Measurements from ENCODE around the gene DGCR8.

The DGCR8 gene

DNA sequence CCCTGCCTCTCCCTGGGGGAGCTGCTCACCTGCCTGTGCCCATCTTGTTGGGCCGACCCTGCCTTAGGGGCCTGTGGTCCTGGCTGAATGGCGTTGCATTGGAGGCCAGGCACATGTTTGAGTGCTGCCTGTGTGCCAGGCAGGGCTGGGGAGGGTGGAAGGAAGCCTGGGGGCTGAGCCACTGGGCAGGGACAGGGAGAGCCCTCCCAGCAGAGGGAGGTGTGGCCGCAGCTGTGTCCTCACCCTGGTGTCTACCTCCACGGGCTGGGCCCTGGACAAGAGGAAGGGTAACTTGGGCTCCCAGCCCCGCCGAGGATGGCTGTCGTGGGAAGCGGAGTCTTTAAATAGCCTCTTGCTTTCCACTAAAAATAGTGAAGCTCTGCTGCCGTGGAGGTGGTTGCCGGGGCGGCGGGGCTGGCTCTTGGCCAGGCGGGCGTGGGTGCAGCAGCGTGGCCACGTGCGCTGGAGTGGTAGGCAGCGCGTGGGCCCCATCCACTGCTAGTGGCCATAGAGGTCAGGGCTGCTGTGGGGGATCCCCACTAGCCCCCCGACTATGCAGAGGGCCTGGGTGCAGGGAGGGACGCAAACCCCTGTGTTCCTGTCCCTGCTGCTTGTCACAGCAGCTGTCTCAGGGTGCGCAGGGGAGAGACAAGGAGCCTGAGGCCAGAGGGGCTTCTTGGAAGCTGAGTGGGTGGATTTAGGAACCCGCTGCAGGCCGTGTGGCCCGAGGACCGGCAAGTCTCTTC, 57.8 kb downstream of the DGCR8 start:
- DNase-seq (ENCODE audit: low spot score) = no peak

DNA sequence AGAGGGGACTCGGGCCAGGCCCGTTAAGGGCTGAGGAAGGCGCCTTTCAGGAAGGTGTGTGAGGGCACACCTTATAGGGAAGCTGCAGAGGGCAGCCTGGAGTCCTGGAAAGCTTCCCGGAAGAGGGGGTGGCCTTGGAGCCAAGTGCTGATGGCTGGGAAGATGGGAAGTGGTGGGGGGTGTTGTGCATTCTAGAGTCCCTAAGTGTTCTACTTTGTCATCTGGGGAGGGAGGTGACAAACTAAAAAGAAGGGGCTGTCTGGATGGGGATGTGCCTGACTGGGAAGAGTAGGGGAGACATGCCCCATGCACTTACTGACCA, 58.3 kb downstream of the DGCR8 start:
- no peak for DNase-seq (ENCODE audit: low spot score)

DNA sequence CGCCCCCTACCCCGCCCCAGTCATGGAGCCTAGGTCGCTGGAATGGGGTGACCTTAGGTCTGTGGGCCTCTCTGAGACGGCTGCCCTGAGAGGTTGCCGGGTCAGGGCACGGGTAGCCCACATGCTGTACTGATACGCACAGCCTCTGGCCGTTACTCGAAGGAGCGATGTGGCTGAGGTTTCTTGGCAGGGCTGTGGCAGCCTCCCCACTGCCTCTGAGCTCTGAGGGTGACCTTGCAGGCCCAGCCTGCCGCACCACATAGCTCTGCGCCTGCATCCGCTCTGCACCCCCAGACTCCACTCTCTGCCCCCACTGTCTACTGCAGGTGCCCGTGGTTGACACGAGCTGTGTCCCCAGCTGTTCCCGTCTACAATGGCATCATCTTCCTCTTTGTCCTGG, 58.8 kb downstream of the DGCR8 start:
- DNase-seq (ENCODE audit: low spot score) = no peak

DNA sequence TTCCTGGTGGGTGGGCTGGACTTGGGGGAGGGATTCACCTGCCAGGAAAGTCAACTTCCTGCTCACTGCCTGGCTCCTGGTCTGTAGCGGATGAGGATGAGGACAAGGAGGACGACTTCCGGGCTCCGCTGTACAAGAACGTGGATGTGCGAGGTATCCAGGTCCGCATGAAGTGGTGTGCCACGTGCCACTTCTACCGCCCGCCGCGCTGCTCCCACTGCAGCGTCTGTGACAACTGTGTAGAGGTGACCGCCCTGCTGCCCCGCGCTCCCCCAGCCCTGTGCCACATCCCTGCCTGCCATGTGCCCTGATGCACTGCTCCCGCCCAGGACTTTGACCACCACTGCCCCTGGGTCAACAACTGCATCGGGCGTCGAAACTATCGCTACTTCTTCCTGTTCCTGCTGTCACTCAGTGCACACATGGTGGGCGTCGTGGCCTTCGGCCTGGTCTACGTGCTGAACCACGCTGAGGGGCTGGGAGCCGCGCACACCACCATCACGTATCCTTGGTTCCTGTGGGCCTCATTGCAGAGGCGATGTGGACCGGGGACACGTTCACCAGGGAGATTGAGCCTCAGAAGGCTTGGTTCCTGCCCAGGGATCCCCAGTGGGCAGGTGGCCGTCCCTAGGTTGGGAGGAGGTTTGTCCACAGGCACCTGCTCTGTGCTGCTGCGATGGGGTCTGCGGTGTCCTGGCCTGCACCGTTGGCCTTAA, 59.5 kb downstream of the DGCR8 start:
- DNase-seq (ENCODE audit: low spot score) = no peak

DNA sequence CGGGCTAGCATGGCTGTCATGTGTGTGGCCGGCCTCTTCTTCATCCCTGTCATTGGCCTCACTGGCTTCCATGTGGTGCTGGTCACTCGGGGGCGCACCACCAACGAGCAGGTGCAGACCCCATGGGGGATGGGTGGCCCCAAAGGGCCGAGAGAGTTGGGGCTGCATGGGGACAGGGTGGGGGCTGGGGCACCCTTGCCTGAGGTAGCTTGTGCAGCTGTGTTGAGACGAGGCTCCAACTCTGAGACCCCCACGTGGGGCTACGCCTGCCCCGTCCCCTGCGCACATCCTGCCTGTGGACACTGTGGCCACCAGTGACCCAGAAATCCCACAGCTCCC, 60.0 kb downstream of the DGCR8 start:
- DNase-seq (ENCODE audit: low spot score) = no peak

DNA sequence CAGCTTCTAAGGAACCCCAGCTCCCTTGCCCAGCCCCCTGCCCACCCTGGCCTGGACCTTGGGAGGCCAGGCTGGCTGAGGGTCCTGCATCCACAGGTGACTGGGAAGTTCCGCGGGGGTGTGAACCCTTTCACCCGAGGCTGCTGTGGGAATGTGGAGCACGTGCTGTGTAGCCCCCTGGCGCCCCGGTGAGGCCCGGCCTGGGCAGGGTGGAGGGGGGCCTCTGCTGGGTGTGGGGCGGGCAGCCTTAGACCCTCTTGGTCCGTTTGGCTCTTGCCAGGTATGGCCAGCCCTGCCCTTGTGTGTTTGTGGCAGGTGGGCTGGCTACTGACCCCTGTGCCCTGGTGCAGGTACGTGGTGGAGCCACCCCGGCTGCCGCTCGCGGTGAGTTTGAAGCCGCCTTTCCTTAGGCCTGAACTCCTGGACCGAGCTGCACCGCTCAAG, 60.5 kb downstream of the DGCR8 start:
- no peak for DNase-seq (ENCODE audit: low spot score)

DNA sequence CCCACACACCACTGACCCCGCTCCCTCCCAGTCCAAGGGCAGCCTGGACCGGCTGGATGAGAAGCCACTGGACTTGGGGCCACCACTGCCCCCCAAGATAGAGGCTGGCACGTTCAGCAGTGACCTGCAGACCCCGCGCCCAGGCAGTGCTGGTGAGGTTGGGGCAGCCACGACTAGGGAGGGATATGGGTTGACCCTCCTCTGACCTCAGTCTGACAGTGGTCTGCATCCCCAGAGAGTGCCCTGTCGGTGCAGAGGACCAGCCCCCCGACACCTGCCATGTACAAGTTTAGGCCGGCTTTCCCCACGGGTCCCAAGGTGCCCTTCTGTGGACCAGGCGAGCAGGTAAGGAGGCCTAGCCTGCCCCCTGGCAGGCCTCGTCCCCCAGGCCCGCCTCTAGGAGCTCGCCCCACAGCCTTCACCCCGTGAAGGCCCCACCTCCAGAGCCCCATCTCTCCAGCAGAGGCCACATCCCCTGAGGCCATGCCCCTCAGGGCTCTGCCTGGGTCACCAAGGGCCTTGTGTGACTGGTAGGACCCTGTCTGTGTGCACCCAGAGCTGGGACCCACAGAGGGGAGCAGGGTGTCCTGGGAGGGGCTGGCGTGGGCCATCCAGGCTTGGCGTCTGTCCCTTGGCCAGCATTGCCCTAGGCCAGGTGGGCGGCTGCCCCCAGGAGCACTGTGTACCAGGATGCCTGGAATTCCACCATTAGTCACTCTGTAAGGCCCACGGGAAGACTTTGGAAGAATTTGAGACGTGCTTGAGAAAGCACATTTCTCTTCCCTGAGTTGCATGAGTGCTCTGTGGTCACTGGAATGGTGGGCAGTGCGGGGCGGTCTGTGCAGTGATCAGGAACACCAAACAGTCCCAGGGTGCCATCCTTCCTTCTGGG, 61.4 kb downstream of the DGCR8 start:
- DNase-seq (ENCODE audit: low spot score) = no peak

DNA sequence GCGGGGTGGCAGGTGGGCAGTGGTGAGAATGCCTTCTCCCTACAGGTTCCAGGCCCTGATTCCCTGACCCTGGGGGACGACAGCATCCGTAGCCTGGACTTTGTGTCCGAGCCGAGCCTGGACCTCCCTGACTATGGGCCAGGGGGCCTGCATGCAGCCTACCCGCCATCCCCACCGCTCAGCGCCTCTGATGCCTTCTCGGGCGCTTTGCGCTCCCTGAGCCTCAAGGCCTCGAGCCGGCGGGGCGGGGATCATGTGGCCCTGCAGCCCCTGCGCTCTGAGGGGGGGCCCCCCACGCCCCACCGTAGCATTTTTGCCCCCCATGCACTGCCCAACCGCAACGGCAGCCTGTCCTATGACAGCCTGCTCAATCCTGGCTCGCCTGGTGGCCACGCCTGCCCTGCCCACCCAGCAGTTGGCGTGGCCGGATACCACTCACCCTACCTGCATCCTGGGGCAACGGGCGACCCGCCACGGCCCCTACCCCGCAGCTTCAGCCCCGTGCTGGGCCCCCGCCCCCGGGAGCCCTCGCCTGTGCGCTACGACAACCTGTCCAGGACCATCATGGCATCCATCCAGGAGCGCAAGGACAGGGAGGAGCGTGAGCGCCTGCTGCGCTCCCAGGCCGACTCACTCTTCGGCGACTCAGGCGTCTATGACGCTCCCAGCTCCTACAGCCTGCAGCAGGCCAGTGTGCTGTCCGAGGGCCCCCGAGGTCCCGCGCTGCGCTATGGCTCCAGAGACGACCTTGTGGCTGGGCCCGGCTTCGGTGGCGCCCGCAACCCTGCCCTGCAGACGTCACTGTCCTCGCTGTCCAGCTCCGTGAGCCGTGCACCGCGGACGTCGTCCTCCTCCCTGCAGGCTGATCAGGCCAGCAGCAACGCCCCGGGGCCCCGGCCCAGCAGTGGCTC, 62.9 kb downstream of the DGCR8 start:
- DNase-seq (ENCODE audit: low spot score) = no peak

DNA sequence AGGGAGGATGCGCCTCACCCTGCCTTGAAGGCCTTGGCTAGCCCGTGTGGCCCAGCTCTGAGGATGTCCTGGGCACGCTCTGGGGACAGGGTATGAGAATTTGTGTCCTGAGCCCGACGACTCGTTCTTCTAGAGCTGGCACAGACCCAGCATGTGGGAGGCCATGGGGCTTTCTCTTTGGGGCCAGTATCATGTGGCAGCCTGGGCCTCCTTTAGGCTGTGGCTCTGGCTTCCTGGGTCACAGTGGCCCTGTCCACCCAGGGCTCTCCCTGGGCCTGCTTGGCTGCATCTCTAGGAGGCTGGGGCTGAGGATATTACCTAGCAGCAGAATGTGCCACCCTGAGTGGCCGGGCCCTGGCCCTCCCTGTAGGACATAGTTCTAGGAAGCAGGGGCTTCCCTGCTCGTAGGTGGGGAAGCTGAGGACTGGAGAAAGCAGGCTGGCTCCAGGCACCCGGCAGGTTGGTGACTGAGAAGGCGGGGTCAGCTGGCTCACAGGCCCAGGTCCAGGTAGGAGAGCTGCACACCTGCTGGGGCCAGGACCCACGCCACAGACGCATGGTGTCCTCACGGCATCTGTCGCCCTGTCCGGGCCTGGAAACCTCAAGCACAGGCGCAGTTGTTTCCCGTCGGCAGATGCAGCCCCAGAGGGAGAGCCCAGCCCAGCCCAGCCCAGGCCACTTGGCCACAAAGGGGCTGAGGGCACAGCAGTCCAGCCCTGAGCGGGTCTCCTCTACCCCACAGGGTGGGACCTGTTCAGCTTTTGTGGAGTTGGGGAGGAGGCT, 64.0 kb downstream of the DGCR8 start:
- DNase-seq (ENCODE audit: low spot score) = no peak

DNA sequence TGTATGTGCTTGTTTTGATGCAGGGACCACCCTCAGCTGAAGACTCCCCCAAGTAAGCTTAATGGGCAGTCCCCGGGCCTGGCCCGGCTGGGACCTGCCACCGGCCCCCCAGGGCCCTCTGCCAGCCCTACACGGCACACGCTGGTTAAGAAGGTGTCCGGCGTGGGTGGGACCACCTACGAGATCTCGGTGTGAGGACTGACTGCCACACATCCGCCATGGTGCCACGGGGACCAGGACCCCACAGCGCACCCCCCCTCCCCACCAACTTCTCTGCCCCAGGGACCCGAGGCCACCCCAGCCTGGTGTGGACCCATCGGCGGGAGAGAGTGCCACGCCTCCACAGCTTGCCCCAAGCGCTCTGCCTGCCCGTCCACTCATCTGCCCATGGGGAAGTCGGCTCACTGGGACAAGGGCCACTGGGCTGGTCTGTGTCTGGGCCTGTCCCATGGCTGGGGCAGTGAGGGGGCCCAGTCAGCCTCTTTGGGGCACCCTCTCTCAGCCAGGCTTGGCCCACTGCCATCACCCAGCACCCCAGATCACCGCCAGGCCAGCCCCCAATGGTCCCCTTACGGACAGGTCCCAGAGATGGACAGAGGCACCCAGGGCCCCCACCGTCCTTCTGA, 65.3 kb downstream of the DGCR8 start:
- no peak for DNase-seq (ENCODE audit: low spot score)

DNA sequence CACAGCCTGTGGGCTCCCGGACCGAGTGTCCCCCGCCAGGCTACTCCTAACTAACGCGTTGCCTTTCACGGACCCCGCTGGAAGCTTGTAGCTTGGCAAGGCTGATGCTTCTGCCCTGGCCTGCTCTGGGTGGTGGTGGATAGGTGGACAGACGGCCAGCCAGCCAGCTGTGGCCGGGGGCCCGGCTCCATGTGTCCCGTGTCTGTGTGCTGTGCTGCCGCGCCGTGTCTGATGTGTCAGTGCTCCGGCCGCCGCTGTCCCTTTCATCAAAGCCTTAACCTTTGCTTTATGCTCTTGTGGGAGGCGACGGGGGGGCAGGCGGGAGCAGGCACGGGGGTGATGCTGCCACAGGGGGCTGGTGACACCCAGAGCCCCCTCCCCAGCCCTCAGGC, 65.8 kb downstream of the DGCR8 start:
- no peak for DNase-seq (ENCODE audit: low spot score)

DNA sequence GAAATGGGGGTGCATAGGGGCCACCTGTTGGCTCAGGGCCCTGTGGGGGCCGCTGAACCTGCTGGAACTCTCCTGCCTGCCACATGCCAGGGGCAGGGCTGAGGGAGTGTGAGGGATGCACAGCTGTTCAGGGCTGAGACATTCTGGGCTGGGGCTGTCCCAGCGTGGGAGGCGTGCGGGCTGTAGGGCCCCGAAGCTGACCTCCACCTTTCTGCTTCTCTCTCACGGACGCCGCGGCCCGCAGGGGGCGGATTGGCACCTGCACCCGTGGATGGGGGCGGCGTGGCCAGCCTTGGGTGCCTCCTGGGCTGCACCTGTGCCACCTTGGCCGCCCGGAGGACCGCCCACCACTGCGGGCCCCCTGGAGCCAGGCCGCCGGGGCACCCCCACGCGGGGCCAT, 66.7 kb downstream of the DGCR8 start:
- DNase-seq (ENCODE audit: low spot score) = no peak

DNA sequence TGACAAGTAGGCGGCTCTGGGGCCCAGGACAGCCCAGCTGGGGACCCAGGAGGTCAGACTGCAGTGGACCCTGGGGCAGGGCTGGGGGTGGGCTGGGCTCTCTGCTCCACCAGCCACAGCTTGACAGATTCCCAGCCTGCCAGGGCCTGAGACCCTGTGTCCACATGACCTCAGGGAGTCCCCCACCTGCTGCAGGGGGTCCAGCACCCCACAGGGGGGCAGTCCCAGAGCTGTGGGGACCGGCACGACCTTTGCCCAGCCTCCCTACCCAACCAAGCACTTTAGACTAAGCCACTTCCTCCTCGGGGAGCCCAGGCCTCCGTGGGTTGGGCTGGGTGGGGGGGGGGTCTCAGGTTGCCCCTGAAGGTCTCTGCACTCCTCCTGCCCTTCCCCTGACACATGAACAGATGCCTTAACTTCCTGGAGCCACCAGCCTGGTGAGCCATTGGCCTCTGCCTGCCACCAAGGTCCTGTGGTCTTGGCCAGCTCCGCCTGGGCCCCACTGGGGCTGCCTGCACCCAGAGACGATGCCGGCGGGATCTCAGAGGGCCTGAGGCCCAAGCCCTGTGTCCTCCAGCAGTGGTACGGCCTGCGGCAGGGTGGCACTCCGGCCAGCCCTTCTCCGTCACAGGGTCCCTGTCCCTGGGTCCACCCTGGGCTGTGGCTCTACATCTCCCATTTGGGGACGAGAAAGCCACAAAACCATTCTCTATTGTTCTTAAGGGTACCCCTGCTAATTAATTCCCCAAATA, 67.4 kb downstream of the DGCR8 start:
- DNase-seq (ENCODE audit: low spot score) = no peak

DNA sequence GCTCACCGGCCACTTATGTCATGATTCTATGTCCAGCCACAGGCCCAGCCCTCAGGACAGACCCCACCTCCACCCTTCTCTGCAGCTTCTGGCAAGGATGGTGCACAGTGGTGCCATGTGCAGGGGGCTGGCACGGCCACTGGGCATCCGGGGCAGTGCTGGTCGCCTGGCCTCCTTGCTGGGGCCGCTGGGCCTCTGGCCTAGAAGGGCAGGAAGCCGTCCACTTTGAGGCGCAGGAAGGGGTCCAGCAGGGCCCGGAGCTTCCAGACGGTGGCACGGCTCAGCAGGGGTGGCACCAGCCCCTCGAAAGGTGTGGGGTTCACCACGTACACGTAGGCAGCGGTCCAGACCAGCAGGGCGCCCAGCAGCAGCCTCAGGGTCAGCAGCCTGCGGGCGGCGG, 68.4 kb downstream of the DGCR8 start:
- DNase-seq (ENCODE audit: low spot score) = no peak

DNA sequence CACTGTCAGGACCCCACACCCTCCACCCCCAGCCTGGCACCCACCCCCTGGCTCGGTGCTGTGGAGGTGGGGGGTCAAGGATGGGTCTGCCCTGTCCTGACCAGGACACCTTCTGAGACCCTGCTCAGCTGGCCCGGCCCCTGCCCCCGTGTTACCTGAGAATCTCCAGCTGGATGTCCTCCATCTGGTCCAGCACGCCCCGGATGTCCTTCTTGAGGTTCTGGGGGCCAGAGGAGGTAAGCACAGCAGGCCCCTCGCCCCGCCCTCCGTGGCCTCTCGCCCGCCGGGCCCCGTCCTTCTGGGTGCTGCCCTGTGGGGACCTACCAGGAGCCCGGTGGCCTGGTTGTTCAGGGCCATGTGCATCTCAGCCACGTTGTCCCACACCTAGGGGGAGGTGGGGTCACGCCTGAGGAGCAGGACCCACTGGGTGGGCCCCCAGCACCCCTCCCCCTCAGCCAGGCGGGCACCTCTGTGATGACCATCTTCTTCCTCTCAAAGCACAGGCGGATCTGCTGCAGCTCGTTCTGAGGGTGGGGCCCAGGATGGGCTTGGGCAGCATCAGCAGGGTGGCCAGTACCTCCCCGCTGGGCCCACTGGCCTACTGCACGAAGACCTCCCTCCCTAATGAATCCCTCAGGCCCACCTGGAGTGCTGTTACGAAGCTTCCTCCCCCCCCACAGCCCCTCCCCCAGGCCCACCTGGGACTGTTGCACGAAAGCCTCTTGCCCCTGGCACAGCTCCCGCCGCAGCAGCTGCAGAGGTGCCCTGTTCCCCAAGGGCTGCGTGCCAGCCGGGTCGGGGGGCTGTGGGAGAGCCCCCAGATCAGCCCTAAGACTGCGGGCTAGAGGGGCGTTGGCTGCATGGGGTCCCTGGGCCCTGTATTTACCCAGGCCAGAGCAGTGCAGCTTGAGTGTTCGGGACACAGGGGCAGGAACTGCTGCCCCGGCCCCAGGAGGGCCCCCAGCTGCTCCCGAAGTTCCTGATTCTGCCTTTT, 69.5 kb downstream of the DGCR8 start:
- no peak for DNase-seq (ENCODE audit: low spot score)

DNA sequence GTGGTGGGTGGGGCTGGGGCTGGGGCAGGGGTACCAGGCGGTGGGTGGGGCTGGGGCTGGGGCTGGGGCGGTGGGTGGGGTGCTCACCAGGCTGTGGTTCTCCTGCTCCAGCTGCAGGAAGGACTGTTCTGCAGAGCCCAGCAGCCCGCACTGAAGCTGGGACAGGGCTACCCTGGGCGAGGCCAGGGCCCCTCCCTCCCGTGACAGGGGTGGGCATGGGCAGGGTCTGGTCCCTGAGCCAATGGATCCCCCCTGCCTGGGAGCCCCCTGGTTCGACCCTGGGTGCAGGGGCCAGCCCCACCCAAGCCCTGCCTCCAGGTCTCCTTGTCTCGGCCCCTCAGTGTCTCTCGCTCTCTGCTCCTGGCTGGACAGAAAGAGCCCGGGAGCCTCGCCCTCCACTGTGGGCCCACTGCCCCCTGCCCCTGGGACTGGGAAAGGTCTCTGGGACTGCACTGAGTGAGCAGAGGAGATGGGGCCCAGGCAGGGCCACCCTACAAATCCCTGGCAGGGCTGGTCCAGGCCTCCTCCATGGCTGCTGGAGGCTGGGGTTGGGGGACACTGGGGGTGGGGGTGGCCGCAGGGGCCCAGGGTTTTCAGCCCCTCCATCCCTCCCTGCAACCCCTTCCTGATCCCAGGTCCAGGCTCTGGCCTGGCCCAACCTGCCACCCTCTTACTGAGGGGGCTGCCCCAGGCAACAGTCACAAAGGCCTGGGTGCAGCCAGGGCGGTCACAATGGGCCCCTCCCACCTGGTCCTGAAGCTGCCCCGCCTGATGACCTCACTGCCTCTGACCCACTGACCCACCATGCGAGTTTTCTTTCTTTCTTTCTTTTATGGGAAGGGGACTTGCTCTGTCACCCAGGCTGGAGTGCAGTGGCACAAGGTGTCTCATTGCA, 70.6 kb downstream of the DGCR8 start, which contains the start of gene CCDC188:
Gene CCDC188 (minus strand): TSS at position 675 of the 895 bp plus-strand sequence. CDS start 69 bp downstream, at position 606.
- no peak for DNase-seq (ENCODE audit: low spot score)

DNA sequence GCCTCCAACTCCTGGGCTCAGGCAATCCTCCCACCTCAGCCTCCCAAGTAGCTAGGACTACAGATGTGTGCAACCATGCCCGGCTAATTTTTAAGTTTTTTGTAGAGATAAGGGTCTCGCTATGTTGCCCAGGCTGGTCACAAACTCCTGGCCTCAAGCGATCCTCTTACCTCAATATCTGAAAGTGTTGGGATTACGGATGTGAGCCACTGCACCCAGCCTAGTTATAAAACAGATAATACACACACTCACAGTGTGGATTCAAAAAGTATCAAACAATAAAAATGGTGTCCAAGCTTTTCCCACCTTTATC, 71.2 kb downstream of the DGCR8 start:
- no peak for DNase-seq (ENCODE audit: low spot score)

DNA sequence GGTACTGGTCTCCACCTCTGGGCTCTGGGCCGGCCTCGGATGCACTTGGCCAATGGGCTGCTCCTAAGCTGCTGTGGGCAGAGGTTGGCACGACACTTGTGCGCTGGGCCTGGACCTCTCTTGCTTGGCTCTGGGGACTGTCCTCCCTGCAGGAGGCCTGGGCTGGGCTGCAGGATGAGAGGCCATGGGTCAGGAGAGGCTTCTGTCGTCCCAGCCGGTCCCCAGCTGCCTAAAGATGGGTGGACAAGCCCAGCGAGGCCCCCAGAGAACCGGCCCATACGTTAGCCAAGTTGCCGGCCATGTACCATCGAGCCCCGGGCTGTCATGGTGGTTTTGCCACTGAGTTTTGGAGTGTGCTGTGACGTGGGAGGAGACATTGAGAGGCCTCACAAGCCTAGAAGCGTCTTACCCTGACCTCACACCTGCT, 72.4 kb downstream of the DGCR8 start:
- DNase-seq (ENCODE audit: low spot score) = no peak

Measured in RKO (cell line).